ENCODE results near the gene SH3TC1. TPM values are rescaled to one million over a fixed set of nuclear protein-coding genes. Genes with fewer than 3 reads are reported as not detected.

SH3TC1 gene
- total RNA-seq, 1 donor from 2014 or later, result 23.2 TPM

DNA sequence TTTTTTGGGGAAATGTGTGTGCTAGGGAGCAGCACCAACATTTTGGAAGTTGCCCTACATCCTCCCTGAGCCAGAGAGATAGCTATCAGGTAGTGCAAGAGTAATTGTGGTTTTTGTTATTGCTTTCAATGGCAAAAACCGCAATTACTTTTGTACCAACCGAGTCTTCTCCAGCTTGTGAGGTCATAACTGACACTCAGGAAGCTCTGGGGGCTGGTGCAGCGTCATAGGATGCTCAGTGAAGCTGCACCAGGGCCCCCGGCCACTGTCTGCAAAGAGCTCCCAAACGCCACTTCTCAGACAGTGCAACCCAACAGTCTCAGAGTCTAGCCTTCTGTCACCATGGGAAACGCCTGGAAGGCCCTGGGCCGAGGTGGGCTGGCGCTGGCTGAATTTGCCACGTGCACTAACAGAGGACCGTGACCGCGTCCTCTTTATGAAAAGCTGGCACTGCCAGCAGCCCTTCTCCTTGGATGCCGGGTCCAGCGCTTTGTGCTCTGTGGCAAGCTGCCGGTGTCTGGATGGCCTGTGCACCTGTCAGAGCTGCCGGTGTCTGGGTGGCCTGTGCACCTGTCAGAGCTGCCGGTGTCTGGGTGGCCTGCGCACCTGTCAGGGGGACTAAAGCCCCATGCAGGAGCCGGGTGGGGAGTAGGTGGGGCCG is 19.4 kb downstream of the SH3TC1 start:
- H3K9me3 Mint-ChIP-seq, result no peaks in the 10 kb centered on the region
- peaks cover 17% of the 10 kb centered on the region for H3K4me1 Mint-ChIP-seq
- no peak for DNase-seq (ENCODE audit: low spot score in 2 of 2, unreplicated experiment in 2 of 2)
- TF ChIP-seq, protein P1, sequence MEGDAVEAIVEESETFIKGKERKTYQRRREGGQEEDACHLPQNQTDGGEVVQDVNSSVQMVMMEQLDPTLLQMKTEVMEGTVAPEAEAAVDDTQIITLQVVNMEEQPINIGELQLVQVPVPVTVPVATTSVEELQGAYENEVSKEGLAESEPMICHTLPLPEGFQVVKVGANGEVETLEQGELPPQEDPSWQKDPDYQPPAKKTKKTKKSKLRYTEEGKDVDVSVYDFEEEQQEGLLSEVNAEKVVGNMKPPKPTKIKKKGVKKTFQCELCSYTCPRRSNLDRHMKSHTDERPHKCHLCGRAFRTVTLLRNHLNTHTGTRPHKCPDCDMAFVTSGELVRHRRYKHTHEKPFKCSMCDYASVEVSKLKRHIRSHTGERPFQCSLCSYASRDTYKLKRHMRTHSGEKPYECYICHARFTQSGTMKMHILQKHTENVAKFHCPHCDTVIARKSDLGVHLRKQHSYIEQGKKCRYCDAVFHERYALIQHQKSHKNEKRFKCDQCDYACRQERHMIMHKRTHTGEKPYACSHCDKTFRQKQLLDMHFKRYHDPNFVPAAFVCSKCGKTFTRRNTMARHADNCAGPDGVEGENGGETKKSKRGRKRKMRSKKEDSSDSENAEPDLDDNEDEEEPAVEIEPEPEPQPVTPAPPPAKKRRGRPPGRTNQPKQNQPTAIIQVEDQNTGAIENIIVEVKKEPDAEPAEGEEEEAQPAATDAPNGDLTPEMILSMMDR (IDR thresholded peaks at IDR 0.05; ENCODE audit: unreplicated experiment), result no peak
- H3K27me3 Mint-ChIP-seq (ENCODE audit: low read depth), result no peaks in the 10 kb centered on the region
- peaks cover 14% of the 10 kb centered on the region for H3K36me3 Mint-ChIP-seq
- no peak overlapping the region for H3K4me3 Mint-ChIP-seq
- no peak overlapping the region for H3K27ac Mint-ChIP-seq

DNA sequence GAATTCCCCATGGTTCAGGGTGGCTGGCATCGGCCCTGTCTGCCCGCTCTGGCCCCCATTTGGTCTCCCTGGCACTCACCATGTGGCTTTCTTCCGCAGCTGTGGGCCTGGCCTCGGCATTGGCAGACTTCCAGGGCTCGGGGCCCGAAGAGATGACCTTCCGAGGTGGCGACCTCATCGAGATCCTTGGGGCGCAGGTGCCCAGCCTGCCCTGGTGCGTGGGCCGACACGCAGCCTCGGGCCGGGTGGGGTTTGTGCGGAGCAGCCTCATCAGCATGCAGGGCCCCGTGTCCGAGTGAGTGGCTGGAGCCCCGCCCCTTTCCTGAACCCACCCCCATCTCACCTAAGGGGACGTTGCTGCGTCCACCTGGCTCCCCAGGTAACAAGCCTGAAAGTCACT is 20.1 kb downstream of the SH3TC1 start:
- DNase-seq (ENCODE audit: low spot score in 2 of 2, unreplicated experiment in 2 of 2), result no peak
- Mint-ChIP-seq H3K4me3 (no peak overlapping the region), H3K9me3 (no peaks in the 10 kb centered on the region), H3K4me1 (peaks cover 17% of the 10 kb centered on the region), H3K27me3 (ENCODE audit: low read depth) (no peaks in the 10 kb centered on the region), H3K27ac (no peak overlapping the region), H3K36me3 (peaks cover 17% of the 10 kb centered on the region)
- TF ChIP-seq, protein P1 (IDR thresholded peaks at IDR 0.05; ENCODE audit: unreplicated experiment), result no peak

DNA sequence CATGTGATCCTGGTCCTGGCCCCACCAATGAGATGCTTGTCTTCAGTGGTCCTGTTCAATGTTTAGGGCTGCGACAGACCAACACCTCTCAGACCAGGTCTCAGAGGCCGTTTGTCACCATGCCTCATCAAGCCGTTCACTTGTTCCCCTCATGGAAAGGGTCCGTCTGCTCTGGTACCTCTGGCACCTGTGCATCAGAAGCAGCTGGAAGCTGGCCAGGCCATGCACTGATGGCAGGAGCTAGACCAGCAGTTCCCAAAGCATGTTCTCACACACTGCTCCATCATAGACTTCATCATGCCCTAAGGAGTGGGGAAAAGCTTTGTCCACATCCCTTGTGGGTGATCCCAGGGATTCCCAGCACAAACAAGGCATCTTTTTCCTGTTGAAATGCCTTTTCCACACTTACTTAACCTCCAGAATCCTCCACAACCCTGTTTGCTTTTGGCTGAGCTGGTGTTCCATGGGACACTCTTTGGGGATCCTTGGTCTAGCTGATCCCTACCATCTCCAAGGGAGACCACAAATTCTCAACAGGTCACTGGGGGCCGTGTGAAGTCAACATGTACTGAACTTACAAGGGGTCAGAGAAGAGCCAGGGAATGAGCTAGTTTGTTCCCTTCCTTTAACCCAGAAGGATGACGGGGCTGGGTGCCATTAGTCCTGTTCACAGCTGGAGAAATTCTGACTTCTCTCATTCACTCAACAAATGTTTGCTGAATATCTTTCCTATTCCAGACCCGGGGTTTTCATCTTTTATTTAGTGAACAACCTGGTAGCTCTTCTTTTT is 21.8 kb downstream of the SH3TC1 start:
- Mint-ChIP-seq H3K27me3 (ENCODE audit: low read depth) (no peaks in the 10 kb centered on the region), H3K4me3 (no peak overlapping the region), H3K9me3 (no peaks in the 10 kb centered on the region), H3K27ac (no peak overlapping the region), H3K36me3 (peaks cover 15% of the 10 kb centered on the region), H3K4me1 (peaks cover 17% of the 10 kb centered on the region)
- no peak for DNase-seq (ENCODE audit: low spot score in 2 of 2, unreplicated experiment in 2 of 2)
- TF ChIP-seq, protein P1 (IDR thresholded peaks at IDR 0.05; ENCODE audit: unreplicated experiment), result no peak

DNA sequence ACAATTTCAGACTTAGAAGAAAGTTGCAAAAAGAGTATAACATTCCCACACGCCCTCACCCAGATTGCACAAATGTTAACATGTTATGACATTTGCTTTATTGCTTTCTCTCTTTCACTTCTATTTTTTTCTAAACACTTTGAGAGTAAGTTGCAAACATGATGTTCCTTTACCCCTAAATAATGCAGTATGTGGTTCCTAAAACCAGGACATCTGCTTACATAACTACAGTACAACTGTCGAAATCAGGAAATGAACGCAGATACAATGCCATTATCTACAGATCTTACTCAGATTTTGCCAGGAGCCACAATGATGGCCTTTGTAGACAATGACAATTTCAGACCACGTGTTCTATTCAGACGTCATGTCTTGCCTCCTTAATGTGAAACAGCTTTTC is 22.4 kb downstream of the SH3TC1 start:
- no peak for DNase-seq (ENCODE audit: low spot score in 2 of 2, unreplicated experiment in 2 of 2)
- Mint-ChIP-seq H3K9me3 (no peaks in the 10 kb centered on the region), H3K4me1 (peaks cover 24% of the 10 kb centered on the region), H3K27ac (peak overlapping the region; percentile 29), H3K4me3 (no peak overlapping the region), H3K27me3 (ENCODE audit: low read depth) (no peaks in the 10 kb centered on the region), H3K36me3 (peaks cover 15% of the 10 kb centered on the region)
- TF ChIP-seq, protein P1 (IDR thresholded peaks at IDR 0.05; ENCODE audit: unreplicated experiment), result no peak

DNA sequence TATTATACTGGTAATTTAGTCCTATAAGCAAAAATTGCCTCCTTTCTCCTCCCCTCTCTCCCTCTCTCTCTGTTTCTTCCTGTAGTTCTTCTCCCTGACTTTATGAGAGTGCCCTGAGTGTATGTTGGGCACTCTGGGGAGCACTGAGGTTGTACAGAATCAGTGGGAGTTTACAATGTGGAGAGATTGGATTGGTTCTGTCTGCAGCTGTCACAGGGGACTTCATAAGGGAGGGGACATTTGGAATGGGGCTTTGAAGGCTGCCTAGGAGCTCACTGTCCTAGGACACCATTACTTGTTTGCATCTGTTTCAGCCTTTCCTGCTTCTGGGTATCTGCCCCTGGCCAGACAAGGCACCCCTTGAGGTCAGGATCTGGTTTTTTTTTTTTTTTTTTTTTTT is 22.9 kb downstream of the SH3TC1 start:
- H3K36me3 Mint-ChIP-seq, result peaks cover 15% of the 10 kb centered on the region
- no peaks in the 10 kb centered on the region for H3K27me3 Mint-ChIP-seq (ENCODE audit: low read depth)
- peaks cover 28% of the 10 kb centered on the region for H3K4me1 Mint-ChIP-seq
- no peak overlapping the region for H3K4me3 Mint-ChIP-seq
- DNase-seq (ENCODE audit: low spot score in 2 of 2, unreplicated experiment in 2 of 2), result no peak
- peak overlapping the region; percentile 69 for H3K27ac Mint-ChIP-seq
- no peaks in the 10 kb centered on the region for H3K9me3 Mint-ChIP-seq
- TF ChIP-seq, protein P1 (IDR thresholded peaks at IDR 0.05; ENCODE audit: unreplicated experiment), result no peak
